ENCODE results near the gene ARPC1B. TPM values are rescaled to one million over a fixed set of nuclear protein-coding genes. Genes with fewer than 3 reads are reported as not detected.

ARPC1B gene
- total RNA-seq, 1 donor from 2014 or later: 23.6 TPM

GRCh38 chr7:99398891-99399445, 24.4 kb downstream of the ARPC1B start:
- no peaks in the 10 kb centered on the region for H3K27me3 ChIP-seq
- no peaks in the 10 kb centered on the region for H3K9me3 ChIP-seq (ENCODE audit: low read depth)
- H3K27ac ChIP-seq: no peak overlapping the region
- Mint-ChIP-seq H3K9me3 (no peaks in the 10 kb centered on the region), H3K27ac (no peak overlapping the region), H3K36me3 (peaks cover 26% of the 10 kb centered on the region), H3K27me3 (ENCODE audit: insufficient read depth, low read depth) (peaks cover 2% of the 10 kb centered on the region), H3K4me3 (no peak overlapping the region), H3K4me1 (peaks cover under 1% of the 10 kb centered on the region)
- no peak overlapping the region for H3K4me2 ChIP-seq
- peaks cover 24% of the 10 kb centered on the region for H3F3A ChIP-seq (ENCODE audit: low read depth)
- no peak for DNase-seq (ENCODE audit: low spot score)
- no peak overlapping the region for H2AFZ ChIP-seq (replicated peaks)
- peaks cover 3% of the 10 kb centered on the region for H3K4me1 ChIP-seq
- no peak overlapping the region for H3K4me3 ChIP-seq
- peaks cover 2% of the 10 kb centered on the region for H3K79me2 ChIP-seq (ENCODE audit: low read depth)
- TF ChIP-seq, protein P1, sequence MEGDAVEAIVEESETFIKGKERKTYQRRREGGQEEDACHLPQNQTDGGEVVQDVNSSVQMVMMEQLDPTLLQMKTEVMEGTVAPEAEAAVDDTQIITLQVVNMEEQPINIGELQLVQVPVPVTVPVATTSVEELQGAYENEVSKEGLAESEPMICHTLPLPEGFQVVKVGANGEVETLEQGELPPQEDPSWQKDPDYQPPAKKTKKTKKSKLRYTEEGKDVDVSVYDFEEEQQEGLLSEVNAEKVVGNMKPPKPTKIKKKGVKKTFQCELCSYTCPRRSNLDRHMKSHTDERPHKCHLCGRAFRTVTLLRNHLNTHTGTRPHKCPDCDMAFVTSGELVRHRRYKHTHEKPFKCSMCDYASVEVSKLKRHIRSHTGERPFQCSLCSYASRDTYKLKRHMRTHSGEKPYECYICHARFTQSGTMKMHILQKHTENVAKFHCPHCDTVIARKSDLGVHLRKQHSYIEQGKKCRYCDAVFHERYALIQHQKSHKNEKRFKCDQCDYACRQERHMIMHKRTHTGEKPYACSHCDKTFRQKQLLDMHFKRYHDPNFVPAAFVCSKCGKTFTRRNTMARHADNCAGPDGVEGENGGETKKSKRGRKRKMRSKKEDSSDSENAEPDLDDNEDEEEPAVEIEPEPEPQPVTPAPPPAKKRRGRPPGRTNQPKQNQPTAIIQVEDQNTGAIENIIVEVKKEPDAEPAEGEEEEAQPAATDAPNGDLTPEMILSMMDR (IDR thresholded peaks at IDR 0.05): no peak
- TF ChIP-seq EZH2 (IDR thresholded peaks at IDR 0.05) (no peak), EZH2phosphoT487 (IDR thresholded peaks at IDR 0.05) (no peak)
- H4K20me1 ChIP-seq (ENCODE audit: low read depth): peaks cover 37% of the 10 kb centered on the region
- no peak overlapping the region for H3K9ac ChIP-seq
- H3K36me3 ChIP-seq: no peaks in the 10 kb centered on the region

GRCh38 chr7:99399597-99399996, 25.1 kb downstream of the ARPC1B start:
- no peak for DNase-seq (ENCODE audit: low spot score)
- Histone ChIP-seq H3K4me1 (no peaks in the 10 kb centered on the region), H3K9ac (no peak overlapping the region), H3K36me3 (no peaks in the 10 kb centered on the region), H3F3A (ENCODE audit: low read depth) (peaks cover 17% of the 10 kb centered on the region), H3K27me3 (no peaks in the 10 kb centered on the region), H3K9me3 (ENCODE audit: low read depth) (no peaks in the 10 kb centered on the region), H3K27ac (no peak overlapping the region), H2AFZ (replicated peaks) (no peak overlapping the region), H3K4me3 (no peak overlapping the region), H3K79me2 (ENCODE audit: low read depth) (peaks cover 9% of the 10 kb centered on the region), H3K4me2 (no peak overlapping the region), H4K20me1 (ENCODE audit: low read depth) (peaks cover 37% of the 10 kb centered on the region)
- no peak overlapping the region for H3K27ac Mint-ChIP-seq
- peaks cover 2% of the 10 kb centered on the region for H3K27me3 Mint-ChIP-seq (ENCODE audit: insufficient read depth, low read depth)
- TF ChIP-seq, protein P1 (IDR thresholded peaks at IDR 0.05): no peak
- TF ChIP-seq EZH2 (IDR thresholded peaks at IDR 0.05) (no peak), EZH2phosphoT487 (IDR thresholded peaks at IDR 0.05) (no peak)
- H3K9me3 Mint-ChIP-seq: no peaks in the 10 kb centered on the region
- H3K4me1 Mint-ChIP-seq: no peaks in the 10 kb centered on the region
- no peak overlapping the region for H3K4me3 Mint-ChIP-seq
- H3K36me3 Mint-ChIP-seq: peaks cover 30% of the 10 kb centered on the region

DNA sequence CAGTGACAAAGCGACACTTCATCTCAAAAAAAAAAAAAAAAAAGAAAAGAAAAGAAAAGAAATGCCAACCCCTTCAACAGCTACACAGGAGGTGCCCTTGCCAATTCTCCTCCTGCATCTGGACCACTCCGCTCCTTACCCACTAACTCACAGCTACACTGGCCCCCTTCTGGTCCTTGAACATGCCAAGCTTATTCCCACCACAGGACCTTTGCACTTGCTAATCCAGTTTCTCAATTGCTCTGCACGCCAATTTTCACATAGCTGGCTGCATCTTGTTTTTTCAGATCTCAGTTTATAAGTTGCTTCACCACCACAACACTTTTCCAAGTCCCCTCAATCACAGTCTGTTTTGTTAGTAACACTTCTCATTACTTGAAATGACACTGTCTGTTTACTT, 28.3 kb downstream of the ARPC1B start:
- no peak overlapping the region for H3K4me3 Mint-ChIP-seq
- H3K36me3 Mint-ChIP-seq: peaks cover 29% of the 10 kb centered on the region
- H3K4me1 Mint-ChIP-seq: peaks cover 14% of the 10 kb centered on the region
- H3K27ac ChIP-seq: no peak overlapping the region
- peaks cover 2% of the 10 kb centered on the region for H3K27me3 Mint-ChIP-seq (ENCODE audit: insufficient read depth, low read depth)
- no peak overlapping the region for H3K4me2 ChIP-seq
- no peak overlapping the region for H2AFZ ChIP-seq (replicated peaks)
- no peak overlapping the region for H3K4me3 ChIP-seq
- no peaks in the 10 kb centered on the region for H3K9me3 ChIP-seq (ENCODE audit: low read depth)
- H3K9me3 Mint-ChIP-seq: no peaks in the 10 kb centered on the region
- no peak overlapping the region for H3K9ac ChIP-seq
- peaks cover 10% of the 10 kb centered on the region for H3K4me1 ChIP-seq
- H4K20me1 ChIP-seq (ENCODE audit: low read depth): peaks cover 59% of the 10 kb centered on the region
- H3K36me3 ChIP-seq: no peaks in the 10 kb centered on the region
- H3F3A ChIP-seq (ENCODE audit: low read depth): no peaks in the 10 kb centered on the region
- no peaks in the 10 kb centered on the region for H3K27me3 ChIP-seq
- no peak for DNase-seq (ENCODE audit: low spot score)
- peaks cover 41% of the 10 kb centered on the region for H3K79me2 ChIP-seq (ENCODE audit: low read depth)
- TF ChIP-seq, protein P1 (IDR thresholded peaks at IDR 0.05): no peak
- no peak for TF ChIP-seq EZH2 (IDR thresholded peaks at IDR 0.05)
- no peak for TF ChIP-seq EZH2phosphoT487 (IDR thresholded peaks at IDR 0.05)
- H3K27ac Mint-ChIP-seq: no peak overlapping the region

Measured in neural progenitor cell (in vitro differentiated cells).